22Rv1 (cell line): ENCODE data around the gene SH3BP2.
"Not testable (repeated sequence)": the region's sequence is repeated elsewhere in the genome, so short reads cannot be mapped to it uniquely, and the experiment has no call there.

Source experiments
- H3K27ac ChIP-seq: fragments of 450-650 bp; 2 replicates; pipeline ENCODE4 v1.5.1; 2017
- ZFX ChIP-seq: fragments of 450-650 bp; IDR thresholded peaks from 2 replicates; pipeline ENCODE4 v1.6.1; 2017; ENCODE audit warnings: antibody characterized with exemption, borderline replicate concordance
- TF ChIP-seq, protein P1 (sequence below): fragments of 450-650 bp; IDR thresholded peaks from 2 replicates; pipeline ENCODE4 v1.5.1; 2017; ENCODE audit warnings: mild to moderate bottlenecking

Gene SH3BP2

DNA sequence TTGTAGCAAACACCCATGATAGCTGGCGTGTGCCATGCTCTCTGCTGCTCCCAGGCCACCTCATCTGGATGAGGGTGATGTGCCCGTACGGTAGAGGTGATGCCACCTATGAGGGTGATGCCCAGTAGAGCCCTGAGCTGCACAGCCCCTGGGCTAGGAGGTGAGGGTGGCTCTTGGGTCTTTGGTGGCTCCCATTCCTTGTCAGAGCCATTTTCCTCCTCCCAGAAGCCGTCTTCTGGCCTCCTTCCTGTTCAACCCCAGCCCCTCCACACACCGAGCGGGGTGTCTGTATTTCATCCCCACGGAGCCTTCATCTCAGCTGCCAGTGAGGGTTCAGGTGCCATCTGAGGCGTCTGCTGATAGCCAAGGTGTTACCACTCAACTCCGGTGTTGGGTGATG is 24.8 kb upstream of the SH3BP2 start:
- TF ChIP-seq ZFX, result no peak
- TF ChIP-seq, protein P1, sequence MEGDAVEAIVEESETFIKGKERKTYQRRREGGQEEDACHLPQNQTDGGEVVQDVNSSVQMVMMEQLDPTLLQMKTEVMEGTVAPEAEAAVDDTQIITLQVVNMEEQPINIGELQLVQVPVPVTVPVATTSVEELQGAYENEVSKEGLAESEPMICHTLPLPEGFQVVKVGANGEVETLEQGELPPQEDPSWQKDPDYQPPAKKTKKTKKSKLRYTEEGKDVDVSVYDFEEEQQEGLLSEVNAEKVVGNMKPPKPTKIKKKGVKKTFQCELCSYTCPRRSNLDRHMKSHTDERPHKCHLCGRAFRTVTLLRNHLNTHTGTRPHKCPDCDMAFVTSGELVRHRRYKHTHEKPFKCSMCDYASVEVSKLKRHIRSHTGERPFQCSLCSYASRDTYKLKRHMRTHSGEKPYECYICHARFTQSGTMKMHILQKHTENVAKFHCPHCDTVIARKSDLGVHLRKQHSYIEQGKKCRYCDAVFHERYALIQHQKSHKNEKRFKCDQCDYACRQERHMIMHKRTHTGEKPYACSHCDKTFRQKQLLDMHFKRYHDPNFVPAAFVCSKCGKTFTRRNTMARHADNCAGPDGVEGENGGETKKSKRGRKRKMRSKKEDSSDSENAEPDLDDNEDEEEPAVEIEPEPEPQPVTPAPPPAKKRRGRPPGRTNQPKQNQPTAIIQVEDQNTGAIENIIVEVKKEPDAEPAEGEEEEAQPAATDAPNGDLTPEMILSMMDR, result no peak
- H3K27ac ChIP-seq, result no peak overlapping the region

DNA sequence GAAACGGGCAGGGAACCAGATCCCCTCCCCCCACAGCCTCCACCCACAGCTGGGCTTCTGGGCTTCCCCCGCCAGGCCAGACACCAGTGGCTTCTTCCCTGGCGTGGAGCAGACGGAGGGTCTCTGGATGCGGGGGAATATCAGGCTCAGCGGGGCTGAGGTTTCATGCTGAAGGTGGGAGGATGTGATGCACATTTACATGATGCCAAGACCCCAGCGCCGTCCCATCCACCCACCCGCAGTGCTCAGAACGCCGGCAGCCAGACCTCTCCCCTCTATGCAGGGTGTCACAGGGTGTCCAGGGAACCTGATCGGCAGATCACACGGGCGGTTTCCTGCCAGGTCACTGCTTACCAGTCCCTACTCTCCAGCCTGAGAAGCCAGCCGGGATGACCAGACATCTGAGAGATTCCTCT is 24.0 kb upstream of the SH3BP2 start:
- TF ChIP-seq, protein P1, result no peak
- no peak for TF ChIP-seq ZFX
- H3K27ac ChIP-seq, result no peak overlapping the region

DNA sequence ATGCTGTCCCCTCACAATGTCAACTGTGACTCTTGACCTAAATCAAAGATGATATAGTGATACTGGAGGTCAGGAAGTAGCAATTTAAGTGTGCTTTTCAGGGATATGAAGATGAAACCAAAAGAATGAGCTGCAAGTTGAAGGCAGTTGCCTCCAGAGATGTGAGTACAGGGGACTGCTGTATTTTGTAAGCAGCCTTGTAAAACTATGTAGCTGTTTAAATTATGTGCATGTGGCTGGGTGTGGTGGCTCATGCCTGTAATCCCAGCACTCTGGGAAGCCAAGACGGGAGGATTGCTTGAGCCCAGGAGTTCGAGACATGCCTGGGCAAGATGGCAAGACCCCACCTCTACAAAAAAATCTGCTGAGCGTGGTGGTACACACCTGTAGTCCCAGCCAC is 21.6 kb upstream of the SH3BP2 start:
- no peak for TF ChIP-seq ZFX
- TF ChIP-seq, protein P1, result no peak
- H3K27ac ChIP-seq, result no peak overlapping the region

DNA sequence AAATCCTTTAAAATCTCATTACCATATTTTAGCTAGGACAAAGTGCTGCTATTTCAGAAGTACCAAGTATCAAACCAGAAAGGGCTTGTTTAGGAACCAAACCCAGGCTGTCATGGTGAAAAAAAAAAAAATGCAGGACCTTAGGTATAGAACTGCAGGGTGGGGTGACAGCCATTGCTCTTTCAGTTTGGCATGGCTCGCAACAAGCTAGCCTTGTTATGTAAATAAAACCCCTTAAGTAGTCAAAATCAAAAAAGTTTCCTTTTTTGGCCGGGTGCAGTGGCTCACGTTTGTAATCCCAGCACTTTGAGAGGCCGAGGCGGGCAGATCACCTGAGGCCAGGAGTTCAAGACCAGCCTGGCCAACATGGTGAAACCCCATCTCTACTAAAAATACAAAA is 12.2 kb upstream of the SH3BP2 start:
- not testable (repeated sequence) for H3K27ac ChIP-seq

DNA sequence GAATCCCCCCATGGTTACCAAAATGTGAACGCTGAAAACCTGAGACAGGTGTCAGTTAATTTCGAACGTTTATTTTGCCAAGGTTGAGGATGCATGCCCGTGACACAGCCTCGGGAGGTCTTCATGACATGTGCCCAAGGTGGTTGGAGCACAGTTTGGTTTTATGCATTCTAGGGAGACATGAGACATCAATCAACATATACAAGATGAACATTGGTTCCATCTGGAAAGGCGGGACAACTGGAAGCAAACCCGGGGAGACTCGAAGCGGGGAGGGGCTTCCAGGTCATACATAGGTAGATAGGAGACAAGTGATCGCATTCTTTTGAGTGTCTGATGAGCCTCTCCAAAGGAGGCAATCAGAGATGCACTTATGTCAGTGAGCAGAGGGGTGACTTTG is 11.0 kb upstream of the SH3BP2 start:
- TF ChIP-seq, protein P1, result no peak
- no peak for TF ChIP-seq ZFX
- H3K27ac ChIP-seq, result no peak overlapping the region

DNA sequence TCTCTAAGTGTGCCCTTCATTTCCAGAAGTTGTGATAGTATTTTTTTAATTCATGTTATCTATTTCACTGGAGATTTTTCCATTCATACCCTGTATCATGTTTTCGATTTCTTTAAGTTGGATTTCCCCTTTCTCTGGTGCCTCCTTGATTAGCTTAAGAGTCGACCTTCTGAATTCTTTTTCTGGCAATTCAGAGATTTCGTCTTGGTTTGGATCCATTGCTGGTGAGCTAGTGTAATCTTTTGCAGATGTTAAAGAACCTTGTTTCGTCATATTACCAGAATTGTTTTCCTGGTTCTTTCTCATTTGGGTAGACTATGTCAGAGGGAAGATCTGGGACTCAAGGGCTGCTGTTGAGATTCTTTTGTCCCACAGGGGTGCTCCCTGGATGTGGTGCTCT is 9.1 kb upstream of the SH3BP2 start:
- H3K27ac ChIP-seq, result no peak overlapping the region
- TF ChIP-seq ZFX, result no peak

DNA sequence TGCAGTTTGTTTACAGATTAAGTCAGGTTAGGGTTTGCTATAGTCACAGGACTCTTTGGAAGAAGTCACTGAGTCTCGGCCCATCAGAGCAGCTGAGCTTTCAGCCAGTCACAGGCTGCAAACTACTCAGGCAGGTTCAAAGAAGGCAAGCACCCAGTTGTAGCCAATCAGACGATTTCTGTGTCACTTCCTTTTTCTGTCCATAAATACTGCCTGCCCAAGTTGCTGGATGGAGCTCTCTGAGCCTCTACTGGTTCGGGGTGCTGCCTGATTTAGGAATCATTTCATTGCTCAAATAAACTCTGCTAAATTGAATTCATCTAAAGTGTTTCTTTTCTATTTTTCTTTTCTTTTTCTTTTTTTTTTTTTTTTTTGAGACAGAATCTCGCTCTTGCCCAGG is 7.3 kb upstream of the SH3BP2 start:
- H3K27ac ChIP-seq, result peak overlapping the region; percentile 31; the same call in 1 of the 2 replicates
- TF ChIP-seq, protein P1, result no peak
- no peak for TF ChIP-seq ZFX

DNA sequence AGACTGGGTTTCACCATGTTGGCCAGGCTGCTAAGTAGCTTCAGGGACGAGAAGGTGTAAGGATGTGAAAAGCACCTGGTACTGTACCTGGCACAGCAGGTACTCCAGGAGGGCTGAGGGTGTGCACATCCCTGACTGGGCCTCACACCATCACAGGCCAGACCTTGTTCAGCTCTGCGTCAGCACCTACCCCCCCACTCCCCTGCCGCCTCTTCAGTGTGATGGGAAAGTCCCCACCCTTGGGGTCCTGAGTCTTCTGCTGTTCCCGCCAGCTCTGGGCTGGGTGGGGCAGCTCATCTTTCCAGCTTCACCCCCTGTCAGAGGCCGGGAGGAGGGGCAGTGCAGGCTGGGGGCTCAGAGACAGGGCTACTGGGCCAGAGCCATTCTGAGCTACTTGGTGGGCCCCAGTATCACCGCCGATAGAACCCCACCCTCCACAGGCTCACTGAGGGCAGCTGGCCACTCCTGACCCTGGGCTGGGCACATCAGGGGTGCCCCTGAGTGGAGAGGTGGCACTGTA is 6.7 kb upstream of the SH3BP2 start:
- TF ChIP-seq ZFX, result no peak
- TF ChIP-seq, protein P1, result no peak
- H3K27ac ChIP-seq, result peak overlapping the region; percentile 31; the same call in 1 of the 2 replicates
